WTC11 (cell line): ENCODE results near the gene RABL3.

Experiments used
- ATF3 ChIP-seq: sonication (generic); formaldehyde crosslinking; conservative IDR thresholded peaks from 2 replicates; pipeline ENCODE4 v1.8.1; 2022; ENCODE audit warnings: mild to moderate bottlenecking, missing genetic modification reagents
- CTCF ChIP-seq: fragments of 200-600 bp; IDR thresholded peaks from 2 replicates; pipeline ENCODE4 v1.8.0; 2022; ENCODE audit warnings: antibody characterized with exemption
- ELF4 ChIP-seq: sonication (generic); formaldehyde crosslinking; IDR thresholded peaks from 2 replicates; pipeline ENCODE4 v1.8.1; 2022; ENCODE audit warnings: low read depth, mild to moderate bottlenecking, moderate library complexity, missing genetic modification reagents
- FOXJ3 ChIP-seq: sonication (generic); formaldehyde crosslinking; IDR thresholded peaks from 2 replicates; pipeline ENCODE4 v1.9.0; 2021; ENCODE audit warnings: missing genetic modification reagents, mild to moderate bottlenecking, borderline replicate concordance
- JUN ChIP-seq: sonication (generic); formaldehyde crosslinking; IDR thresholded peaks from 2 replicates; pipeline ENCODE4 v1.8.0; 2023; ENCODE audit warnings: mild to moderate bottlenecking, missing genetic modification reagents
- MAX ChIP-seq: sonication (generic); formaldehyde crosslinking; IDR thresholded peaks from 2 replicates; pipeline ENCODE4 v1.8.0; 2022; ENCODE audit warnings: mild to moderate bottlenecking, missing genetic modification reagents
- MXD4 ChIP-seq: fragments of 250-450 bp; sonication (Bioruptor Pico); IDR thresholded peaks from 2 replicates; pipeline ENCODE4 v1.8.0; 2021; ENCODE audit warnings: mild to moderate bottlenecking, moderate library complexity, borderline replicate concordance
- SOX15 ChIP-seq: fragments of 250-450 bp; sonication (Bioruptor Pico); IDR thresholded peaks from 2 replicates; pipeline ENCODE4 v1.9.0; 2021; ENCODE audit warnings: mild to moderate bottlenecking
- TEAD4 ChIP-seq: sonication (generic); formaldehyde crosslinking; IDR thresholded peaks from 2 replicates; pipeline ENCODE4 v1.8.0; 2022; ENCODE audit warnings: mild to moderate bottlenecking, missing genetic modification reagents
- ZNF425 ChIP-seq: fragments of 250-450 bp; sonication (Bioruptor Pico); conservative IDR thresholded peaks from 2 replicates; pipeline ENCODE4 v1.9.0; 2021; ENCODE audit warnings: mild to moderate bottlenecking

GRCh38 chr3:120749843-120750242 is 7.5 kb upstream of the RABL3 start:
- TF ChIP-seq SOX15 (no peak), ELF4 (CRISPR knock-in tag) (no peak), MXD4 (CRISPR knock-in tag) (no peak), TEAD4 (no peak), CTCF (no peak), JUN (CRISPR knock-in tag) (no peak), FOXJ3 (CRISPR knock-in tag) (no peak), ZNF425 (no peak), MAX (CRISPR knock-in tag) (no peak), ATF3 (CRISPR knock-in tag) (no peak)
